ENCODE results near the gene SLFNL1. TPM values are rescaled to one million over a fixed set of nuclear protein-coding genes. Genes with fewer than 3 reads are reported as not detected.
A peak's percentile ranks its signal among the peaks of the same experiment; 100 is the strongest.

The SLFNL1 gene
- total RNA-seq, 1 experiment from 2014 or later, result 0.39 TPM

- no peaks in the 10 kb centered on the region for H3K27me3 ChIP-seq (replicated peaks; ENCODE audit: insufficient read depth, low read depth, low read length, poor library complexity)
- H3K36me3 ChIP-seq (ENCODE audit: insufficient read depth, low read length, poor library complexity, severe bottlenecking), result peaks cover 15% of the 10 kb centered on the region
- DNase-seq (ENCODE audit: low spot score), result no peak
- no peaks in the 10 kb centered on the region for H3K9me3 ChIP-seq (ENCODE audit: low read depth, low read length, poor library complexity, severe bottlenecking)
- intact Hi-C loops (cut with micrococcal nuclease; ENCODE audit: unreplicated experiment), result no loop called here
- no peaks in the 10 kb centered on the region for H3K4me1 ChIP-seq (ENCODE audit: insufficient read depth, low read length, poor library complexity, severe bottlenecking)
- no TSS peak for BruUV-seq (replicated peaks)
- ChIA-PET POLR2A (ENCODE audit: low non-redundant PET) (no interaction called here), CTCF (no interaction called here)
- TF ChIP-seq CTCF (conservative IDR thresholded peaks at IDR 0.05; ENCODE audit: low read depth, low read length), result no peak
- TF ChIP-seq EZH2 (IDR thresholded peaks at IDR 0.05; ENCODE audit: borderline replicate concordance, low read depth, low read length, poor library complexity, severe bottlenecking), result no peak
- no peak overlapping the region for H3K4me3 ChIP-seq (ENCODE audit: low read depth, low read length, poor library complexity, severe bottlenecking)
- H3K27ac ChIP-seq (ENCODE audit: low read depth, low read length, poor library complexity, severe bottlenecking), result no peak overlapping the region
These were observed 4.7 kb upstream of the SLFNL1 start for GRCh38 chr1:41025979-41026819.

GRCh38 chr1:41024953-41025352 is 3.4 kb upstream of the SLFNL1 start:
- no TSS peak for BruUV-seq (replicated peaks)
- Histone ChIP-seq H3K27me3 (replicated peaks; ENCODE audit: insufficient read depth, low read depth, low read length, poor library complexity) (no peaks in the 10 kb centered on the region), H3K27ac (ENCODE audit: low read depth, low read length, poor library complexity, severe bottlenecking) (no peak overlapping the region), H3K4me3 (ENCODE audit: low read depth, low read length, poor library complexity, severe bottlenecking) (no peak overlapping the region), H3K4me1 (ENCODE audit: insufficient read depth, low read length, poor library complexity, severe bottlenecking) (no peaks in the 10 kb centered on the region), H3K36me3 (ENCODE audit: insufficient read depth, low read length, poor library complexity, severe bottlenecking) (peaks cover 10% of the 10 kb centered on the region), H3K9me3 (ENCODE audit: low read depth, low read length, poor library complexity, severe bottlenecking) (no peaks in the 10 kb centered on the region)
- intact Hi-C loops (cut with micrococcal nuclease; ENCODE audit: unreplicated experiment), result no loop called here
- ChIA-PET CTCF (no interaction called here), POLR2A (ENCODE audit: low non-redundant PET) (no interaction called here)
- DNase-seq (ENCODE audit: low spot score), result no peak
- TF ChIP-seq EZH2 (IDR thresholded peaks at IDR 0.05; ENCODE audit: borderline replicate concordance, low read depth, low read length, poor library complexity, severe bottlenecking) (no peak), CTCF (conservative IDR thresholded peaks at IDR 0.05; ENCODE audit: low read depth, low read length) (no peak)

GRCh38 chr1:41023279-41023990 is 1.9 kb upstream of the SLFNL1 start:
- intact Hi-C loops (cut with micrococcal nuclease; ENCODE audit: unreplicated experiment), result no loop called here
- Histone ChIP-seq H3K4me3 (ENCODE audit: low read depth, low read length, poor library complexity, severe bottlenecking) (no peak overlapping the region), H3K36me3 (ENCODE audit: insufficient read depth, low read length, poor library complexity, severe bottlenecking) (peaks cover 9% of the 10 kb centered on the region), H3K27me3 (replicated peaks; ENCODE audit: insufficient read depth, low read depth, low read length, poor library complexity) (no peaks in the 10 kb centered on the region), H3K4me1 (ENCODE audit: insufficient read depth, low read length, poor library complexity, severe bottlenecking) (no peaks in the 10 kb centered on the region), H3K27ac (ENCODE audit: low read depth, low read length, poor library complexity, severe bottlenecking) (no peak overlapping the region), H3K9me3 (ENCODE audit: low read depth, low read length, poor library complexity, severe bottlenecking) (no peaks in the 10 kb centered on the region)
- TF ChIP-seq EZH2 (IDR thresholded peaks at IDR 0.05; ENCODE audit: borderline replicate concordance, low read depth, low read length, poor library complexity, severe bottlenecking) (no peak), CTCF (conservative IDR thresholded peaks at IDR 0.05; ENCODE audit: low read depth, low read length) (0 out of 2 replicates have a peak, but pooled peaks have one; percentile 12)
- DNase-seq (ENCODE audit: low spot score), result no peak
- POLR2A ChIA-PET (ENCODE audit: low non-redundant PET), result no interaction called here
- CTCF ChIA-PET, result no interaction called here
- no TSS peak for BruUV-seq (replicated peaks)
